Measurements from ENCODE around the gene COQ9.
"Not testable (repeated sequence)": the region's sequence is repeated elsewhere in the genome, so short reads cannot be mapped to it uniquely, and the experiment has no call there.

The COQ9 gene

GRCh38 chr16:57427824-57428223 is 19.5 kb upstream of the COQ9 start:
- DNase-seq: no peak

- DNase-seq: no peak
Measured at GRCh38 chr16:57430955-57431354, 16.3 kb upstream of the COQ9 start.

- no peak for DNase-seq
Measured at GRCh38 chr16:57432505-57432904, 14.8 kb upstream of the COQ9 start.

- DNase-seq: no peak
Measured at GRCh38 chr16:57432989-57433388, 14.3 kb upstream of the COQ9 start.

GRCh38 chr16:57434003-57434402 is 13.3 kb upstream of the COQ9 start:
- no peak for DNase-seq

GRCh38 chr16:57435838-57436237 is 11.4 kb upstream of the COQ9 start:
- DNase-seq: no peak

GRCh38 chr16:57439947-57440346 is 7.3 kb upstream of the COQ9 start:
- DNase-seq: not testable (repeated sequence)

GRCh38 chr16:57440551-57440950 is 6.7 kb upstream of the COQ9 start:
- not testable (repeated sequence) for DNase-seq

GRCh38 chr16:57444711-57445110 is 2.6 kb upstream of the COQ9 start:
- DNase-seq: no peak

- DNase-seq: no peak
Measured at GRCh38 chr16:57445510-57445909, 1.8 kb upstream of the COQ9 start.

GRCh38 chr16:57446531-57447185 is 621 bp upstream of the COQ9 start:
- peak in 1 of 4 experiments; percentile 18 for DNase-seq

- DNase-seq: no peak
Measured at GRCh38 chr16:57452021-57452420, 4.7 kb downstream of the COQ9 start.

GRCh38 chr16:57462209-57462977 is 15.1 kb downstream of the COQ9 start, which contains the start of gene POLR2C:
Gene POLR2C (plus strand): TSS chr16:57462679. CDS start chr16:57462725, 46 bp downstream.
- peak; percentile 85 to 92 (median 89) for DNase-seq

- no peak for DNase-seq
Measured at GRCh38 chr16:57462978-57463362, 15.7 kb downstream of the COQ9 start.

GRCh38 chr16:57464523-57464922 is 17.2 kb downstream of the COQ9 start:
- no peak for DNase-seq

- DNase-seq: no peak
Measured at GRCh38 chr16:57468346-57468745, 21.1 kb downstream of the COQ9 start.

GRCh38 chr16:57469046-57469445 is 21.8 kb downstream of the COQ9 start:
- DNase-seq: no peak

GRCh38 chr16:57469917-57470470 is 22.7 kb downstream of the COQ9 start:
- no peak for DNase-seq

GRCh38 chr16:57470711-57471110 is 23.4 kb downstream of the COQ9 start:
- DNase-seq: no peak

GRCh38 chr16:57471209-57471608 is 23.9 kb downstream of the COQ9 start:
- DNase-seq: no peak

GRCh38 chr16:57471852-57472664 is 24.8 kb downstream of the COQ9 start:
- DNase-seq: no peak

- DNase-seq: no peak
Measured at GRCh38 chr16:57472665-57473060, 25.4 kb downstream of the COQ9 start.

- no peak for DNase-seq
Measured at GRCh38 chr16:57473176-57473840, 26.0 kb downstream of the COQ9 start.
